Measurements from ENCODE around the gene CADPS.

CADPS gene

GRCh38 chr3:62874711-62875557 is at the start of gene CADPS:
Gene CADPS (minus strand): TSS chr3:62875416. CDS start chr3:62875029, 387 bp downstream.
- Histone ChIP-seq H3K79me2 (ENCODE audit: insufficient read depth, low read depth) (no peaks in the 10 kb centered on the region), H3K4me3 (IDR thresholded peaks at IDR 0.05; ENCODE audit: insufficient read depth, low read depth, low read length) (peak within 1 kb of the TSS; percentile 36)

GRCh38 chr3:62923066-62923465 is 47.9 kb upstream of the CADPS start:
- Histone ChIP-seq H3K79me2 (ENCODE audit: insufficient read depth, low read depth) (no peaks in the 10 kb centered on the region), H3K9ac (no peak overlapping the region), H3K27me3 (ENCODE audit: insufficient read depth, low read depth) (no peaks in the 10 kb centered on the region), H3K4me3 (IDR thresholded peaks at IDR 0.05; ENCODE audit: insufficient read depth, low read depth, low read length) (no peak overlapping the region), H3K4me1 (ENCODE audit: low read depth, poor library complexity, severe bottlenecking) (no peaks in the 10 kb centered on the region), H3K4me2 (no peak overlapping the region), H3K27ac (no peak overlapping the region), H2AFZ (ENCODE audit: low read depth) (no peak overlapping the region), H4K20me1 (ENCODE audit: insufficient read depth) (no peaks in the 10 kb centered on the region), H3K36me3 (ENCODE audit: insufficient read depth) (no peaks in the 10 kb centered on the region)
- no peak for TF ChIP-seq CTCF (conservative IDR thresholded peaks at IDR 0.05; ENCODE audit: low read depth, low read length)

More at GRCh38 chr3:62874711-62875557, at the start of gene CADPS:
- no peaks in the 10 kb centered on the region for H3K36me3 ChIP-seq (ENCODE audit: insufficient read depth)
- no peaks in the 10 kb centered on the region for H3K4me1 ChIP-seq (ENCODE audit: low read depth, poor library complexity, severe bottlenecking)
- no peak within 1 kb of the TSS for H3K27ac ChIP-seq
- H2AFZ ChIP-seq (ENCODE audit: low read depth): peak within 1 kb of the TSS; percentile 73
- H3K9ac ChIP-seq: no peak within 1 kb of the TSS
- no peaks in the 10 kb centered on the region for H4K20me1 ChIP-seq (ENCODE audit: insufficient read depth)
- no peaks in the 10 kb centered on the region for H3K27me3 ChIP-seq (ENCODE audit: insufficient read depth, low read depth)
- peak within 1 kb of the TSS; percentile 51 for H3K4me2 ChIP-seq
- TF ChIP-seq CTCF (conservative IDR thresholded peaks at IDR 0.05; ENCODE audit: low read depth, low read length): no peak

- no peaks in the 10 kb centered on the region for H3K79me2 ChIP-seq (ENCODE audit: insufficient read depth, low read depth)
- no peaks in the 10 kb centered on the region for H3K27me3 ChIP-seq (ENCODE audit: insufficient read depth, low read depth)
- H3K4me1 ChIP-seq (ENCODE audit: low read depth, poor library complexity, severe bottlenecking): no peaks in the 10 kb centered on the region
- no peak for TF ChIP-seq CTCF (conservative IDR thresholded peaks at IDR 0.05; ENCODE audit: low read depth, low read length)
- no peak overlapping the region for H3K9ac ChIP-seq
- no peak overlapping the region for H3K4me3 ChIP-seq (IDR thresholded peaks at IDR 0.05; ENCODE audit: insufficient read depth, low read depth, low read length)
- no peak overlapping the region for H3K27ac ChIP-seq
- no peak overlapping the region for H3K4me2 ChIP-seq
- H2AFZ ChIP-seq (ENCODE audit: low read depth): no peak overlapping the region
- no peaks in the 10 kb centered on the region for H4K20me1 ChIP-seq (ENCODE audit: insufficient read depth)
- H3K36me3 ChIP-seq (ENCODE audit: insufficient read depth): no peaks in the 10 kb centered on the region
These were observed 47.1 kb upstream of the CADPS start for GRCh38 chr3:62922326-62922725.

GRCh38 chr3:62920466-62920784 is 45.2 kb upstream of the CADPS start:
- no peak overlapping the region for H2AFZ ChIP-seq (ENCODE audit: low read depth)
- no peak overlapping the region for H3K4me3 ChIP-seq (IDR thresholded peaks at IDR 0.05; ENCODE audit: insufficient read depth, low read depth, low read length)
- no peak overlapping the region for H3K27ac ChIP-seq
- no peak overlapping the region for H3K9ac ChIP-seq
- H3K4me1 ChIP-seq (ENCODE audit: low read depth, poor library complexity, severe bottlenecking): no peaks in the 10 kb centered on the region
- no peaks in the 10 kb centered on the region for H3K27me3 ChIP-seq (ENCODE audit: insufficient read depth, low read depth)
- no peaks in the 10 kb centered on the region for H3K36me3 ChIP-seq (ENCODE audit: insufficient read depth)
- TF ChIP-seq CTCF (conservative IDR thresholded peaks at IDR 0.05; ENCODE audit: low read depth, low read length): no peak
- H3K79me2 ChIP-seq (ENCODE audit: insufficient read depth, low read depth): no peaks in the 10 kb centered on the region
- no peak overlapping the region for H3K4me2 ChIP-seq
- no peaks in the 10 kb centered on the region for H4K20me1 ChIP-seq (ENCODE audit: insufficient read depth)

Data from KMS-11 (cell line).